KMS-11 (cell line): ENCODE data around the gene YBX2.
"Not testable (repeated sequence)": the region's sequence is repeated elsewhere in the genome, so short reads cannot be mapped to it uniquely, and the experiment has no call there.

Experiments used
- H2AFZ ChIP-seq: fragments of 200-600 bp; sonication (generic); 2 replicates; pipeline ENCODE4 v1.6.1; 2016; ENCODE audit warnings: antibody characterized with exemption, mixed run types, low read depth
- H3K27ac ChIP-seq: fragments of 200-600 bp; sonication (generic); 2 replicates; pipeline ENCODE4 v1.6.1; 2016; ENCODE audit warnings: mild to moderate bottlenecking, mixed run types
- H3K27me3 ChIP-seq: fragments of 200-600 bp; sonication (generic); 2 replicates; pipeline ENCODE4 v1.6.1; 2017; ENCODE audit warnings: mild to moderate bottlenecking, low read depth, mixed run types, moderate library complexity; ENCODE audit not compliant: insufficient read depth
- H3K36me3 ChIP-seq: fragments of 200-600 bp; sonication (generic); 2 replicates; pipeline ENCODE4 v1.6.1; 2017; ENCODE audit warnings: mild to moderate bottlenecking, mixed run types; ENCODE audit not compliant: insufficient read depth
- H3K4me1 ChIP-seq: fragments of 200-600 bp; sonication (generic); 2 replicates; pipeline ENCODE4 v1.6.1; 2016; ENCODE audit warnings: mild to moderate bottlenecking, low read depth, mixed run types; ENCODE audit not compliant: poor library complexity, severe bottlenecking
- H3K4me2 ChIP-seq: fragments of 200-600 bp; sonication (generic); 2 replicates; pipeline ENCODE4 v1.7.0; 2016; ENCODE audit warnings: mild to moderate bottlenecking, mixed run types
- H3K4me3 ChIP-seq: fragments of 200-600 bp; sonication (generic); IDR thresholded peaks from 2 replicates; pipeline ENCODE4 v1.6.1; 2017; ENCODE audit warnings: low read depth, low read length, mixed read lengths; ENCODE audit not compliant: insufficient read depth
- H3K79me2 ChIP-seq: fragments of 200-600 bp; sonication (generic); 2 replicates; pipeline ENCODE4 v1.6.1; 2016; ENCODE audit warnings: low read depth, mixed run types; ENCODE audit not compliant: insufficient read depth
- H3K9ac ChIP-seq: fragments of 200-600 bp; sonication (generic); 2 replicates; pipeline ENCODE4 v1.6.1; 2016; ENCODE audit warnings: mild to moderate bottlenecking, mixed run types
- H4K20me1 ChIP-seq: fragments of 200-600 bp; sonication (generic); 2 replicates; pipeline ENCODE4 v1.6.1; 2016; ENCODE audit warnings: mild to moderate bottlenecking, mixed run types; ENCODE audit not compliant: insufficient read depth
- CTCF ChIP-seq: fragments of 200-600 bp; sonication (generic); conservative IDR thresholded peaks from 2 replicates; pipeline ENCODE4 v1.6.1; 2017; ENCODE audit warnings: low read depth, mild to moderate bottlenecking, antibody characterized with exemption, low read length, moderate library complexity, mixed read lengths

Gene YBX2

GRCh38 chr17:7294614-7295153 is at the start of gene YBX2:
Gene YBX2, minus strand, starts transcription at chr17:7294639. Its CDS starts 139 bp downstream, at chr17:7294500.
- Histone ChIP-seq H3K36me3 (no peaks in the 10 kb centered on the region), H3K79me2 (no peaks in the 10 kb centered on the region), H3K4me3 (no peak within 1 kb of the TSS), H3K27me3 (0 out of 2 replicates have a peak, but pooled peaks cover 2% of the 10 kb centered on the region), H3K4me1 (no peaks in the 10 kb centered on the region), H3K27ac (no peak within 1 kb of the TSS), H3K4me2 (no peak within 1 kb of the TSS), H3K9ac (no peak within 1 kb of the TSS), H2AFZ (no peak within 1 kb of the TSS; the same call in 1 of the 2 replicates), H4K20me1 (no peaks in the 10 kb centered on the region)
- TF ChIP-seq CTCF: no peak

- Histone ChIP-seq H3K4me2 (no peak overlapping the region), H3K27me3 (no peaks in the 10 kb centered on the region), H3K36me3 (no peaks in the 10 kb centered on the region), H3K4me3 (no peak overlapping the region), H3K4me1 (no peaks in the 10 kb centered on the region), H2AFZ (no peak overlapping the region), H3K9ac (no peak overlapping the region), H4K20me1 (no peaks in the 10 kb centered on the region), H3K27ac (no peak overlapping the region), H3K79me2 (no peaks in the 10 kb centered on the region)
- TF ChIP-seq CTCF: no peak
Measured at GRCh38 chr17:7343250-7343649, 48.8 kb upstream of the YBX2 start.

GRCh38 chr17:7341842-7342241 is 47.4 kb upstream of the YBX2 start:
- Histone ChIP-seq H3K79me2 (no peaks in the 10 kb centered on the region), H3K9ac (no peak overlapping the region), H3K27me3 (no peaks in the 10 kb centered on the region), H3K36me3 (no peaks in the 10 kb centered on the region), H3K27ac (no peak overlapping the region), H4K20me1 (no peaks in the 10 kb centered on the region), H3K4me1 (no peaks in the 10 kb centered on the region), H3K4me3 (no peak overlapping the region), H2AFZ (no peak overlapping the region), H3K4me2 (no peak overlapping the region)
- TF ChIP-seq CTCF: no peak

- no peaks in the 10 kb centered on the region for H4K20me1 ChIP-seq
- no peak for TF ChIP-seq CTCF
- no peaks in the 10 kb centered on the region for H3K36me3 ChIP-seq
- no peaks in the 10 kb centered on the region for H3K27me3 ChIP-seq
- H3K27ac ChIP-seq: no peak overlapping the region
- H2AFZ ChIP-seq: no peak overlapping the region
- H3K4me1 ChIP-seq: no peaks in the 10 kb centered on the region
- no peaks in the 10 kb centered on the region for H3K79me2 ChIP-seq
- H3K4me3 ChIP-seq: no peak overlapping the region
- H3K9ac ChIP-seq: no peak overlapping the region
- no peak overlapping the region for H3K4me2 ChIP-seq
Measured at GRCh38 chr17:7340179-7340578, 45.7 kb upstream of the YBX2 start.

GRCh38 chr17:7337600-7337999 is 43.2 kb upstream of the YBX2 start:
- H3K4me2 ChIP-seq, H3K9ac ChIP-seq, H3K4me3 ChIP-seq, H3K4me1 ChIP-seq, H2AFZ ChIP-seq, H3K27me3 ChIP-seq, H3K27ac ChIP-seq, H3K36me3 ChIP-seq, H3K79me2 ChIP-seq, H4K20me1 ChIP-seq: not testable (repeated sequence)
